ENCODE measurements around the gene IMPG2.

Gene IMPG2

DNA sequence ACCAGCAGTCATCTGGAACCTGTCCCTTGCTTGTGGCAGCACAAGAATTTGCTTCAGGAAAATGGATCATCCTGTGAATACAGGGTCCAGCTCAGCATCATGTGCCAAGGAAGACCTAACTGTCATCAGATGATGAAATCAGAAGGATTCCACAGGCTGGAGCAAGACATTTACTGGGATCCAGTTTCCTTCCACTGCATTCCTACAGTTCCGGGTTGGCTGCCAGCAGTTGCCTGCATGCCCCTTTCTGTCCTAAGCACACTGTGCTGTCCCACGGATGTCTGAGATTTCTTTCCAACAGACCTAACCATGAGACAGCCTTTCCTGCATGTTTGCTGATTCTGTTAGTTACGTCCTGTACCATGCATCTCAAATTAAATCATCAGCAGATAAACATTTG, 140.7 kb downstream of the IMPG2 start:
- no peak for FAIRE-seq

DNA sequence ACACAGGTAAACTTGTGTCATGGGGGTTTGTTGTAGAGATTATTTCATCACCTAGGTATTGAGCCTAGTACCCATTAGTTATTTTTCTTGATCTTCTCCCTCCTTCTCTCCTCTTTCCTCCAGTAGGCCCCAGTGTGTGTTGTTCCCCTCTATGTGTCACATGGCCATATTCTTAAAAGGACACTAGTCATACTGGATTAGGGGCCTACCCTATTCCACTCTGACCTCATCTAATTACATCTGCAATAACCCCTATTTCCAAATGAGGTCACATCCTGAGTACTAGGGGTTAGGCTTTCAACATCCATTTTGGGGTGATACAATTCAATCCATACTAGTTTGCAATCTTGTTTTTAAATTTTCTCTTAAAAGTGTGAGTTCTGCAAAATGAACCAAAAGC, 142.8 kb downstream of the IMPG2 start:
- FAIRE-seq, result no peak
